GM12891 (cell line): Measurements from ENCODE around the gene ANKDD1B.
"Not testable (repeated sequence)": the region's sequence is repeated elsewhere in the genome, so short reads cannot be mapped to it uniquely, and the experiment has no call there.

ENCODE experiments used
- DNase-seq: peaks from one replicate; pipeline ENCODE4 v3.0.0; 2011; ENCODE audit warnings: low spot score; ENCODE audit not compliant: insufficient read length
- FAIRE-seq: peaks from 2 replicates; lab custom pipeline; 2011; peaks lifted over from hg19 to GRCh38; lab: Jason Lieb, UNC
- PAX5 ChIP-seq: IDR thresholded peaks from 2 replicates; pipeline ENCODE4 v1.6.1; 2011; ENCODE audit warnings: low read length, moderate library complexity, mild to moderate bottlenecking; ENCODE audit not compliant: insufficient read depth, severe bottlenecking
- POLR2A ChIP-seq: IDR thresholded peaks from 2 replicates; pipeline ENCODE4 v1.6.1; 2011; ENCODE audit warnings: low read depth, low read length, control low read depth
- POLR2AphosphoS5 ChIP-seq: IDR thresholded peaks from 2 replicates; pipeline ENCODE4 v1.6.1; 2011; ENCODE audit warnings: low read depth, low read length, control low read depth
- POU2F2 ChIP-seq: IDR thresholded peaks from 2 replicates; pipeline ENCODE4 v1.6.1; 2011; ENCODE audit warnings: low read depth, mild to moderate bottlenecking, control low read depth, low read length, moderate library complexity
- SPI1 ChIP-seq: IDR thresholded peaks from 2 replicates; pipeline ENCODE4 v1.6.1; 2011; ENCODE audit warnings: low read depth, low read length, control low read depth
- TAF1 ChIP-seq: IDR thresholded peaks from 2 replicates; pipeline ENCODE4 v1.6.1; 2011; ENCODE audit warnings: low read depth, low read length, control low read depth

The ANKDD1B gene

GRCh38 chr5:75600535-75600934 is 10.7 kb upstream of the ANKDD1B start:
- TF ChIP-seq TAF1 (no peak), POLR2AphosphoS5 (no peak), PAX5 (no peak), SPI1 (no peak), POLR2A (no peak), POU2F2 (no peak)
- FAIRE-seq, result no peak
- no peak for DNase-seq

DNA sequence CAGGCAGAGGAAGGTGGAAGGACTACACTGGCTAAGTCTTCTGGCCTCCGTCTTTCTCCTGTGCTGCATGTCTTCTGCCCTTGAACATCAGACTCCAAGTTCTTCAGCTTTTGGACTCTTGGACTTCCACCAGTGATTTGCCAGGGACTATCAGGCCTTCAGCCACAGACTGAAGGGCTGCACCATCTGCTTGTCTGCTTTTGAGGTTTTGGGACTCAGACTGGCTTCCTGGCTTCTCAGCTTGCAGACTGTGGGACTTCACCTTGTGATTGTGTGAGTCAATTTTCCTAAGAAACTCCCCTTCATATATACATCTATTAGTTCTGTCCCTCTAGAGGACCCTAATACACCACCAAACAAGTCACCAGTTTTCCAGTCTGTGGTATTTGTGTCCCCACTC is 9.7 kb upstream of the ANKDD1B start:
- FAIRE-seq, result peak; percentile 23
- TF ChIP-seq POLR2AphosphoS5, result no peak
- no peak for TF ChIP-seq PAX5
- TF ChIP-seq POLR2A, result no peak
- TF ChIP-seq SPI1, result no peak
- TF ChIP-seq TAF1, result no peak
- no peak for TF ChIP-seq POU2F2
- no peak for DNase-seq

- no peak for DNase-seq
- TF ChIP-seq TAF1 (no peak), PAX5 (no peak), POLR2AphosphoS5 (no peak), SPI1 (no peak), POLR2A (no peak), POU2F2 (no peak)
- no peak for FAIRE-seq
Observed at GRCh38 chr5:75601996-75602395, 9.3 kb upstream of the ANKDD1B start.

- no peak for TF ChIP-seq PAX5
- TF ChIP-seq POU2F2, result no peak
- TF ChIP-seq POLR2A, result no peak
- TF ChIP-seq POLR2AphosphoS5, result no peak
- no peak for TF ChIP-seq SPI1
- TF ChIP-seq TAF1, result no peak
- DNase-seq (no peak), FAIRE-seq (no peak)
Observed at GRCh38 chr5:75603371-75603770, 7.9 kb upstream of the ANKDD1B start.

- TF ChIP-seq TAF1 (no peak), POLR2AphosphoS5 (no peak), PAX5 (no peak), SPI1 (no peak), POU2F2 (no peak), POLR2A (no peak)
- DNase-seq, result no peak
- FAIRE-seq, result no peak
Observed at GRCh38 chr5:75603821-75604220, 7.4 kb upstream of the ANKDD1B start.

DNA sequence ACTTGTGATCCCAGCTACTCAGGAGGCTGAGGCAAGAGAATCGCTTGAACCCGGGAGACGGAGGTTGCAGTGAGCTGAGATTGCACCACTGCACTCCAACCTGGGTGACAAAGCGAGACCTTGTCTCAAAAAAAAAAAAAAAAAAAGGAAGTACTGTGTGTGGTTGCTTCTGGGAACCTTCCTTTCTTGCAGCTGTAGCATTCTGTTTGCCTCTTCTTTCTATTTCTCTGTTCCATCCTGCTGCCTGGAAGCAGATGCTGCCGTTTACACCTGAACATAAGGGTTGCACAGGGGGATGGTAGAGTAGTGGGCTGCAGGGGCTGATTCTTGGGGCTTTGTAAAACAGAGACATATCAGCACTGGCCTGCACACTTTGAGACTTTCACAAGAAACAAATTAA is 3.9 kb upstream of the ANKDD1B start:
- not testable (repeated sequence) for DNase-seq, FAIRE-seq

GRCh38 chr5:75608870-75609269 is 2.4 kb upstream of the ANKDD1B start:
- FAIRE-seq (no peak), DNase-seq (no peak)
- no peak for TF ChIP-seq PAX5
- TF ChIP-seq POU2F2, result no peak
- TF ChIP-seq POLR2AphosphoS5, result no peak
- no peak for TF ChIP-seq SPI1
- no peak for TF ChIP-seq TAF1
- TF ChIP-seq POLR2A, result no peak

- no peak for TF ChIP-seq TAF1
- TF ChIP-seq POU2F2, result no peak
- no peak for TF ChIP-seq POLR2A
- TF ChIP-seq PAX5, result no peak
- no peak for TF ChIP-seq POLR2AphosphoS5
- no peak for TF ChIP-seq SPI1
- no peak for FAIRE-seq
- no peak for DNase-seq
Observed at GRCh38 chr5:75610201-75610600, 1.1 kb upstream of the ANKDD1B start.

DNA sequence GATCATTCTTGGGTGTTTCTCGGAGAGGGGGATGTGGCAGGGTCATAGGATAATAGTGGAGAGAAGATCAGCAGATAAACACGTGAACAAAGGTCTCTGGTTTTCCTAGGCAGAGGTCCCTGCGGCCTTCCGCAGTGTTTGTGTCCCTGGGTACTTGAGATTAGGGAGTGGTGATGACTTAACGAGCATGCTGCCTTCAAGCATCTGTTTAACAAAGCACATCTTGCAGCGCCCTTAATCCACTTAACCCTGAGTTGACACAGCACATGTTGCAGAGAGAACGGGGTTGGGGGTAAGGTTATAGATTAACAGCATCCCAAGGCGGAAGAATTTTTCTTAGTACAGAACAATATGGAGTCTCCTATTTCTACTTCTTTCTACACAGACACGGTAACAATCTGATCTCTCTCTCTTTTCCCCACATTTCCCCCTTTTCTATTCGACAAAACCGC is 368 bp upstream of the ANKDD1B start:
- FAIRE-seq, DNase-seq: not testable (repeated sequence)

GRCh38 chr5:75612226-75612569 is 945 bp downstream of the ANKDD1B start:
- no peak for TF ChIP-seq PAX5
- no peak for TF ChIP-seq TAF1
- TF ChIP-seq POU2F2, result no peak
- no peak for TF ChIP-seq POLR2A
- TF ChIP-seq POLR2AphosphoS5, result no peak
- TF ChIP-seq SPI1, result no peak
- DNase-seq (no peak), FAIRE-seq (no peak)

- DNase-seq, result no peak
- FAIRE-seq, result no peak
- no peak for TF ChIP-seq POLR2A
- TF ChIP-seq PAX5, result no peak
- TF ChIP-seq TAF1, result no peak
- TF ChIP-seq POU2F2, result no peak
- TF ChIP-seq SPI1, result no peak
- TF ChIP-seq POLR2AphosphoS5, result no peak
Observed at GRCh38 chr5:75612901-75613300, 1.6 kb downstream of the ANKDD1B start.
